AG09319 (cell line): ENCODE measurements around the gene ADI1.
A peak's percentile ranks its signal among the peaks of the same experiment; 100 is the strongest.

Experiments
- DNase-seq: peaks from one replicate; pipeline ENCODE4 v3.0.0-alpha.2; 2010; ENCODE audit warnings: low read depth; ENCODE audit errors: extremely low read depth
- TF ChIP-seq, protein P1 (sequence below): IDR thresholded peaks from 2 replicates; pipeline ENCODE4 v1.5.1; 2011; ENCODE audit warnings: low read depth, mild to moderate bottlenecking, inconsistent platforms, low read length, moderate library complexity

ADI1 gene

DNA sequence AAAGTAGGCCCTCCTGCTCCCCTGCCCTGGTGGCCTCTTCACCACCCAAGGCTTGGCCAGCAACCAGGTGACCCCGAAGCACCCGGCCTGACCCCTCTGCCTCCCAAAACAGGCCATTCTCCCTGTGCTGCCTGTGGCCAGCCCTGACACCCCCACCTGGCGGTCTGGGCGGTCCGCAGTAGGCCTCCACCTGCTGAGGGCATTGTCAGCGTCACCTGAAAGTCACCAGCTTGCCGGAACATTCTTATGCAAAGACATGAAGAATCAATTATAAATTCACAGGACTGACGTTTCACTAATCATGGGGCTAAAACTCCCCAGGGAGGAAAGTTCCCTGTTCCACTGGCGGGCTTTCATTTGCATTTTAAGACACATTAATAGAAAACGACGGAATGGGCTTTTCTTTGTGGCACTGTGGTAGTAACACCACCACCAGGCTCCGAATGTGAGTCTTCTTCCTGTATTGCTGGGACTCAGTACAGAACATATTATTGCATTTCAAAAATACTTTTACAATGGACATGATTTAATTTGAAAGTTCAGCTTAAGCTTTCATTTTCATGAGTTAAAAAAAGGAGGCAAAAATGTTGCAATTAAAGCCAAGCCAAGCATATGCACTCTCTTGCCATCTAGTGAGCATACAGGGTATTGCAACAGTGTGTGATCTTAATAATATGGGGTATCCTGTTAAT is 57.4 kb downstream of the ADI1 start:
- no peak for DNase-seq
- TF ChIP-seq, protein P1, sequence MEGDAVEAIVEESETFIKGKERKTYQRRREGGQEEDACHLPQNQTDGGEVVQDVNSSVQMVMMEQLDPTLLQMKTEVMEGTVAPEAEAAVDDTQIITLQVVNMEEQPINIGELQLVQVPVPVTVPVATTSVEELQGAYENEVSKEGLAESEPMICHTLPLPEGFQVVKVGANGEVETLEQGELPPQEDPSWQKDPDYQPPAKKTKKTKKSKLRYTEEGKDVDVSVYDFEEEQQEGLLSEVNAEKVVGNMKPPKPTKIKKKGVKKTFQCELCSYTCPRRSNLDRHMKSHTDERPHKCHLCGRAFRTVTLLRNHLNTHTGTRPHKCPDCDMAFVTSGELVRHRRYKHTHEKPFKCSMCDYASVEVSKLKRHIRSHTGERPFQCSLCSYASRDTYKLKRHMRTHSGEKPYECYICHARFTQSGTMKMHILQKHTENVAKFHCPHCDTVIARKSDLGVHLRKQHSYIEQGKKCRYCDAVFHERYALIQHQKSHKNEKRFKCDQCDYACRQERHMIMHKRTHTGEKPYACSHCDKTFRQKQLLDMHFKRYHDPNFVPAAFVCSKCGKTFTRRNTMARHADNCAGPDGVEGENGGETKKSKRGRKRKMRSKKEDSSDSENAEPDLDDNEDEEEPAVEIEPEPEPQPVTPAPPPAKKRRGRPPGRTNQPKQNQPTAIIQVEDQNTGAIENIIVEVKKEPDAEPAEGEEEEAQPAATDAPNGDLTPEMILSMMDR: peak; percentile 89

DNA sequence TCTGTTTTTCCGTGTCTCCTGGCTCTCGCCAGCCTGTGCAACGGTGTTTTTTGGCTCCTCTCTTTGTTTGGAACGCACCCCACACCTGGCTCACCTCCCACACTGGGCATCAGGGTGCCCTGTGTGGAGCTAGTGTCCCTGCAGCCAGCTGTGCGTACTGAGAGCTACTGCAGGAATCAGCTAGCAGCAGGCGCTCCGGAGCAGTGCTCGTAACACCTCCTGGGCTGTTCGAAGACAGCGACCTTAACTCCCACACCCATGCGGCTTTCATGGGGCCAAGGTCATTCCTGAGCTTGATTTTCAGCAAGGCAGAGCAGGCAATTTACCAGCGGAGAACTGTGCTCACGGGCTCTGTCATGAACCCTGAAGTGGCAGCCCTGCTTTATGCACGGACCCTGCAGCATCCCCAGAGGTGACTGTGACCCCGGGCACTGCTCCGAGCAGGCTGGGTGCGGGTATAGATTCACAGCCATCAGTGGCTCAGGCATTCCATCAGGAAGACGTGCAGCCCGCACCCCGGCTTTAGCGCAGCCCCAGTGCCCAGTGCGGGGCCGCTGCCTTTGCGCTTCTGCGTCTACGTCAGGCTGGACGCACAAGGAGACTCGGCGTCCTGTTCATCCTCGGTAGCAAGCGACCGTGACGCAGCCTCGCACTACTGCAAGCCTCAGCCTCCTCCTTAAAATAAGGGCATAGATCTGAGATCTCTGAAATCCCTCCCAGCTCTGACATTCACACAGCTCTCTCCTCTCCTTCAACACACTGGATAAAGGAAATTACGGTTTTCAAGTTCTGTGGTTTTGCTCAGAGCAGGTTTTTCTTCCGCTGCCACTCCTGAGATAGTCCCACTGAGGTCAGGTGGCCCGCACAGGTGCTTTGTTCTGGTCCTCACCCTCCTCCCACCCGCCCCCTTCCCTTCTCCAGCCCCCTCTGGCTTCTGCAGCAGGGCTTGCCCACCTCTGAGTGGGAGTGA is 58.2 kb downstream of the ADI1 start:
- TF ChIP-seq, protein P1: no peak
- DNase-seq: no peak

DNA sequence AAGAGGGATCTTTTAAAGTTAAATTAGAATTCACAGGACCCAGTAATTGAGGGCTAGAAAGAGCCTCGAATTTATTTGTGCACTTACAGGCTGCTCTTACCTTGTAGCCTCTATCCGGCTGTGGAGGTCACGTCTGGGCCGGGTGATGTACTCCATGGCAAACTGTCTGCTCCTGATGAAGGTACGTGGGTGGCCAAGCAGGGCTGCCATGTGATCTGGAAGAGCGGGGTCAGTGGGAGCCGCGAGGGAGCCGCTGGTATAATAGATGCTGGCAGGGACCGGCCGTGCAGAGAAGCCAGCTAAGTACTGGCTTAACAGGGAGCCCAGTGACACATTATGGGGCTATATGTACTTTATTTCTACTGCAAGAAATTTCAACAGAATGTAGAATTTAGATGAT is 59.2 kb downstream of the ADI1 start:
- TF ChIP-seq, protein P1: no peak

DNA sequence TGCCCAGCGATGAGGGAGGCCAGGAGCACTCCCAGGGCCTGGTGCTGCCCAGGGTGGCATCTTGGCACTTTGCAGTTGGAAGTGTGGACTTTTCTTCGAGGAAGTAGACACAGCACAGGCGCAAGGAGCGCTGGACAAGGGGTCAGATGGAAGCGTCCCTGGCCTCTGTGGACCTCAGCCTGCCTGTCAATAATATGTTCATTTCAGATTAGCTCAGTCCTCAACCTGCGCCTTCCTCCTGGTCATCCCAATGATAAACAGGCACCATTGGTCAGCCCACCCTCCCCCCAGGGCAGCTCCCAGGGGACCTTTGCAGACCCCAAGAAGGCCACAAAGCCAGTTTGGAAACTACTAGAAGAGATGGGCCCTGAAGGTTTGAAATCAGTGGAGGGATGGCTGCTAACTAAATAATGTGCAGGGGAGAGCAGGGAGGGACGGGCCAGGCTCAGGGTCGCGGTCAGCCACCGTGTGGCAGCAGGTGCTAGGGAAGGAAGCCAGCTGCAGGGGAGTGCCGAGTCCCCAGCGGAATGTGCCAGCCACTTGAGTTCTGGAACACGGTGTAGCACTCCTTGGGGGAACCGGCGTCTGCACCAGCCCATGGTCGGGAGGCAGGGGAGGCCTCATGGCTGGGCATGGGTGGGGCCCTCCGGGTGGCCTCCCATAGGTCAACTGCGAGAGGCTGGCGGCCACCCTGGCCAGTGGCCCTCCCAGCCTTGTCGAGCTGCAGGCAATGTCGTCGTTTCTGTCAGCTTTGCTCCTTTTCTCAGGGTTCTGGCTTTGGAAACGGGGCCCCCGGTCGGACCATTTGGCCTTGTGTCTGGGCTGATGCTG is 59.9 kb downstream of the ADI1 start:
- no peak for DNase-seq
- TF ChIP-seq, protein P1: no peak

More for the DNA sequence above, 59.2 kb downstream of the ADI1 start:
- no peak for DNase-seq

DNA sequence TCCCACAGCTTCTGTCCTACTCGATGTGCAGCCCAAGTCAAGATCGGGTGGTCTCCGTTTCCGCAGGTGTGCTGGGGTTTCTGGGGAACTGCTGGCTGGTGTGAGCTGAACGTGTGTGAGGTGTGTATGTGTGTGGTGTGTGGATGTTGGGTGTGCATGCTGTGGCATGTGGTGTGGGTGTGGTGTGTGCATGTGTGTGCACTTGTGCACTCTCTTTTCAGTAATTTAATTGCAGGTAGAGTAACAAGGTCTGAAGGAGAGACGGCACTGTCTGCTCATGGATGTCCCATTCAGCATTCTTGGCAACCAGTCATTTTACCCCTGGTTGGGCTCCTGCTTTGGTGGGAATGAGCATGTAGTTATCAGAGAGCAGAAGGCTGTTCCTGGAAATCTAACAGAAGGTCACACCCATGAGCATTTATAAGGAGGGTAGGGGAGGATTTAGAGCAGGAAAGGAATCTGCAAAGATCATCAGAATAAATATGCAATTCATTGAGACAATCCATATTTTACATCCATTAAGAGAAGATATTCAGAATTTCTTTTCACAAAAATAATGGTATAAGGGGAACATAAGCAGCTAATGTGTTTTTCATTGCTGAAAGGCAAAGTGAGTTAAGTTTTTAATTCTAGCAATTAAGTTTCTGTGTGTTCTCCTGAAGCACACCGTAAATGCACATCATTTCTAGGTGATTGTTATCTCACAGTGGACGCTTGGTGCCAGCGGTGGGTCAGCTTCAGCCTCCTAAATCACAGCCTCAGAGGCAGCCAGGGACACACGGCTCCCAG is 60.7 kb downstream of the ADI1 start:
- TF ChIP-seq, protein P1: no peak
- no peak for DNase-seq

DNA sequence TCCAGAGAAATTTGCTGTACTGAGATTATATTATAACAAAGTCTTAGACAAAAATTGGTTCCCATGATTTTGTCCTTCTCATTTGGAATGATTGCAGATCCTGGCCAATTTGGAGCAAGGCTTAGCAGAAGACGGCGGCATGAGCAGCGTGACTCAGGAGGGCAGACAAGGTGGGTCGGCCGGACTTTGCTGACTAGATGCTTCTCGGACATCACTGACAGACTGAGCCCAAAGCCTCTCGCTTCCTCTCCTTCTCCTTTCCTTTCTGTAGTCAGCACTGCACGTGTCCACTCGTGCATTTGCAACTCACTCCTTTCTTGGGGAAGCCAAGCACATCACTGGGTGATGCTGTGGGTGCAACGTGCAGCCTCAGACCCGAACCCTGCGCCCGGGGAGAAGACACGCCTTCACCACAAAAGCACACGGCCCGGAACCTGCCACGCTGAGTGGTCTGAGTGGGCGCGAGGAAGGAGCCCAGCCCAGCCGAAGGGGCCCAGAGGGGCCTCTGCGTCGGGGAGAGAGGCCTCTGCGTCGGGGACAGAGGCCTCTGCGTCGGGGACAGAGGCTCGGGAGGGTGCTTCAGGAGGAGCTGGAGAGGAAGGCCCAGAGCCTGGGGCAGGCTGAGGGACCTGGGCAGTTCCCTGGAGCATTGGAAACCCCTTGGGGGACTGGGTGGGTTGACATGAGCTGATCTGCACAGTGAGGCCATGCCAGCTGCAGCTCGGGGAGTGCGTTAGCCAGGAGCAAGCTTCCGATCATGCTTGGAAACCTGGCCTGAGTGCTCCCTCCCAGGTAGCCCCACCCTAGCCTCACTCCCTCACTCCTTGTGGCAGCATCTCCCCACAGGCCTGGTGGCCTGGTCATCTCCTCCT is 61.6 kb downstream of the ADI1 start:
- TF ChIP-seq, protein P1: no peak
- no peak for DNase-seq
